ENCODE results near the gene KIAA0513.
"Not testable (repeated sequence)": the region's sequence is repeated elsewhere in the genome, so short reads cannot be mapped to it uniquely, and the experiment has no call there.

Gene KIAA0513

GRCh38 chr16:85029981-85030401 lies 2.4 kb downstream of the KIAA0513 start:
- no peak for DNase-seq (ENCODE audit: low spot score)

GRCh38 chr16:85031451-85031850 lies 3.9 kb downstream of the KIAA0513 start:
- no peak for DNase-seq (ENCODE audit: low spot score)

GRCh38 chr16:85032187-85032586 lies 4.6 kb downstream of the KIAA0513 start:
- DNase-seq (ENCODE audit: low spot score) = not testable (repeated sequence)

GRCh38 chr16:85033171-85033570 lies 5.6 kb downstream of the KIAA0513 start:
- no peak for DNase-seq (ENCODE audit: low spot score)

- DNase-seq (ENCODE audit: low spot score) = no peak
Measured at GRCh38 chr16:85034591-85035433, 7.2 kb downstream of the KIAA0513 start.

- no peak for DNase-seq (ENCODE audit: low spot score)
Measured at GRCh38 chr16:85036236-85037049, 8.8 kb downstream of the KIAA0513 start.

- no peak for DNase-seq (ENCODE audit: low spot score)
Measured at GRCh38 chr16:85037050-85037410, 9.4 kb downstream of the KIAA0513 start.

GRCh38 chr16:85037721-85038120 lies 10.1 kb downstream of the KIAA0513 start:
- no peak for DNase-seq (ENCODE audit: low spot score)

- DNase-seq (ENCODE audit: low spot score) = no peak
Measured at GRCh38 chr16:85040685-85041084, 13.1 kb downstream of the KIAA0513 start.

- DNase-seq (ENCODE audit: low spot score) = no peak
Measured at GRCh38 chr16:85041219-85042166, 13.9 kb downstream of the KIAA0513 start.

GRCh38 chr16:85042167-85042526 lies 14.6 kb downstream of the KIAA0513 start:
- no peak for DNase-seq (ENCODE audit: low spot score)

- DNase-seq (ENCODE audit: low spot score) = no peak
Measured at GRCh38 chr16:85042606-85043005, 15.0 kb downstream of the KIAA0513 start.

GRCh38 chr16:85045077-85045476 lies 17.5 kb downstream of the KIAA0513 start:
- no peak for DNase-seq (ENCODE audit: low spot score)

- no peak for DNase-seq (ENCODE audit: low spot score)
Measured at GRCh38 chr16:85045641-85046471, 18.3 kb downstream of the KIAA0513 start.

GRCh38 chr16:85046472-85046916 lies 18.9 kb downstream of the KIAA0513 start:
- DNase-seq (ENCODE audit: low spot score) = no peak

- DNase-seq (ENCODE audit: low spot score) = no peak
Measured at GRCh38 chr16:85046931-85047866, 19.6 kb downstream of the KIAA0513 start.

GRCh38 chr16:85047867-85048455 lies 20.4 kb downstream of the KIAA0513 start:
- DNase-seq (ENCODE audit: low spot score) = no peak

- no peak for DNase-seq (ENCODE audit: low spot score)
Measured at GRCh38 chr16:85048921-85049562, 21.4 kb downstream of the KIAA0513 start.

GRCh38 chr16:85049706-85050305 lies 22.2 kb downstream of the KIAA0513 start:
- DNase-seq (ENCODE audit: low spot score) = no peak
